Measurements from ENCODE around the gene UNK. TPM values are rescaled to one million over a fixed set of nuclear protein-coding genes. Genes with fewer than 3 reads are reported as not detected.

The UNK gene
- total RNA-seq, 1 donor from 2014 or later = 61.2 TPM

GRCh38 chr17:75823257-75824041 is 38.8 kb downstream of the UNK start:
- POLR2A ChIA-PET = interaction anchor here (0.6 to 1.2 kb wide), 7 partner anchors 8 to 600 kb away, joined by 3 to 6 read pairs (median 3); partner anchors contain the start of gene WBP2
- Mint-ChIP-seq H3K27me3 (no peaks in the 10 kb centered on the region), H3K4me1 (peaks cover 19% of the 10 kb centered on the region), H3K27ac (no peak overlapping the region), H3K36me3 (ENCODE audit: low read depth) (peaks cover 57% of the 10 kb centered on the region), H3K9me3 (no peaks in the 10 kb centered on the region), H3K4me3 (no peak overlapping the region)
- ATAC-seq (ENCODE audit: low read depth) (no peak), DNase-seq (no peak)
- no peak for TF ChIP-seq CTCF (IDR thresholded peaks at IDR 0.05)
- intact Hi-C loops (cut with micrococcal nuclease) = no loop called here
- CTCF ChIA-PET = interaction anchor here (0.6 kb wide), 1 partner anchor 70 kb away, joined by 3 read pairs; no protein-coding TSS in a partner anchor

GRCh38 chr17:75824050-75824552 is 39.5 kb downstream of the UNK start:
- no peak for DNase-seq
- intact Hi-C loops (cut with micrococcal nuclease) = no loop called here
- CTCF ChIA-PET = no interaction called here
- H3K4me3 Mint-ChIP-seq = no peak overlapping the region
- TF ChIP-seq CTCF (IDR thresholded peaks at IDR 0.05) = no peak
- POLR2A ChIA-PET = interaction anchor here (0.6 to 7.0 kb wide), 5 partner anchors 20 to 599 kb away, joined by 3 to 90 read pairs (median 3); partner anchors contain the start of genes UNC13D and WBP2
- ATAC-seq (ENCODE audit: low read depth) = no peak
- H3K27me3 Mint-ChIP-seq = no peaks in the 10 kb centered on the region
- no peaks in the 10 kb centered on the region for H3K9me3 Mint-ChIP-seq
- H3K36me3 Mint-ChIP-seq (ENCODE audit: low read depth) = peaks cover 54% of the 10 kb centered on the region
- H3K27ac Mint-ChIP-seq = no peak overlapping the region
- peaks cover 19% of the 10 kb centered on the region for H3K4me1 Mint-ChIP-seq

- H3K4me3 Mint-ChIP-seq = no peak overlapping the region
- no peak for DNase-seq
- intact Hi-C loops (cut with micrococcal nuclease) = no loop called here
- no peak for ATAC-seq (ENCODE audit: low read depth)
- peaks cover 51% of the 10 kb centered on the region for H3K36me3 Mint-ChIP-seq (ENCODE audit: low read depth)
- H3K4me1 Mint-ChIP-seq = peaks cover 19% of the 10 kb centered on the region
- no peaks in the 10 kb centered on the region for H3K9me3 Mint-ChIP-seq
- ChIA-PET CTCF (interaction anchor here (1.5 to 6.7 kb wide), 2 partner anchors 59 to 71 kb away, joined by 3 to 68 read pairs; partner anchors contain the start of gene GALK1), POLR2A (interaction anchor here (1.1 to 7.0 kb wide), 4 partner anchors 19 to 60 kb away, joined by 4 to 90 read pairs (median 25); partner anchors contain the start of genes GALK1, UNC13D and UNK)
- TF ChIP-seq CTCF (IDR thresholded peaks at IDR 0.05) = no peak
- H3K27ac Mint-ChIP-seq = no peak overlapping the region
- H3K27me3 Mint-ChIP-seq = no peaks in the 10 kb centered on the region
Observed at GRCh38 chr17:75824666-75825065, 40.1 kb downstream of the UNK start.

GRCh38 chr17:75825149-75825552 is 40.5 kb downstream of the UNK start:
- no peak overlapping the region for H3K27ac Mint-ChIP-seq
- H3K36me3 Mint-ChIP-seq (ENCODE audit: low read depth) = peaks cover 46% of the 10 kb centered on the region
- no peak for DNase-seq
- no peaks in the 10 kb centered on the region for H3K9me3 Mint-ChIP-seq
- ChIA-PET CTCF (interaction anchor here (1.5 to 6.7 kb wide), 3 partner anchors 20 to 72 kb away, joined by 3 to 68 read pairs (median 17); partner anchors contain the start of genes GALK1 and UNC13D), POLR2A (interaction anchor here (1.1 to 7.0 kb wide), 5 partner anchors 19 to 72 kb away, joined by 4 to 90 read pairs (median 24); partner anchors contain the start of genes GALK1, UNC13D and UNK)
- TF ChIP-seq CTCF (IDR thresholded peaks at IDR 0.05) = no peak
- no peak for ATAC-seq (ENCODE audit: low read depth)
- H3K4me3 Mint-ChIP-seq = no peak overlapping the region
- intact Hi-C loops (cut with micrococcal nuclease) = no loop called here
- peaks cover 19% of the 10 kb centered on the region for H3K4me1 Mint-ChIP-seq
- H3K27me3 Mint-ChIP-seq = no peaks in the 10 kb centered on the region

All from activated B cell treated with CpG ODN at 0.5 μM for 24 hours (primary cell).